NCI-H128 (cell line): ENCODE data around the gene ZDHHC6.
"Not testable (repeated sequence)": the region's sequence is repeated elsewhere in the genome, so short reads cannot be mapped to it uniquely, and the experiment has no call there.

Experiments used
- DNase-seq: peaks from one replicate; lab custom pipeline; 2025; ENCODE audit not compliant: unreplicated experiment; lab: John Stamatoyannopoulos, UW

The ZDHHC6 gene

GRCh38 chr10:112393341-112393740, 53.4 kb downstream of the ZDHHC6 start:
- DNase-seq = no peak

GRCh38 chr10:112390125-112390703, 56.5 kb downstream of the ZDHHC6 start:
- DNase-seq = no peak

GRCh38 chr10:112389271-112389822, 57.4 kb downstream of the ZDHHC6 start:
- DNase-seq = no peak

GRCh38 chr10:112388548-112388947, 58.2 kb downstream of the ZDHHC6 start:
- DNase-seq = no peak

- DNase-seq = not testable (repeated sequence)
These were observed 58.7 kb downstream of the ZDHHC6 start for GRCh38 chr10:112388056-112388455.

- DNase-seq = no peak
These were observed 61.5 kb downstream of the ZDHHC6 start for GRCh38 chr10:112385201-112385600.

GRCh38 chr10:112384141-112384540, 62.6 kb downstream of the ZDHHC6 start:
- no peak for DNase-seq

GRCh38 chr10:112383325-112383724, 63.4 kb downstream of the ZDHHC6 start:
- DNase-seq = no peak

- DNase-seq = no peak
These were observed 64.0 kb downstream of the ZDHHC6 start for GRCh38 chr10:112382515-112383235.
